ENCODE measurements around the gene KCTD16. TPM values are rescaled to one million over a fixed set of nuclear protein-coding genes. Genes with fewer than 3 reads are reported as not detected.

KCTD16 gene
- total RNA-seq, 1 experiment from 2014 or later = 0.64 TPM

DNA sequence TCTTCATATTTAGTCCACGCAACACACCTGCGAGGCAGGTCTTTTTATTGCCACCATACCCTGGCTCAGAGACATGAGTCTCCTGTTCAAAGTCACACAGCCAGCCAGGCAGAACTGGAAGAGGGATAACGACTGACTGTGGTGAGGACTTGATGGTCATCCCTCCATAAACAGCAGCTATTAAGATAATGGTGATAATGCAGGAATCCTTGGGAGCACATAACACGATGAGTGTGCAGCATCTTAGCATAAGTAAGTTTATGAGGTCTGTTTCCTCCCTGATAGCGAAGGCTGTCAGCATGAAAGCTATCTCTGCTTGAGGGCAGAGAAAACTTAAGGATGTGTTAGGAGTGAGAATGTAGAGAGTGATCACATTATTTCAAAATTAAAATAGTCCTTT is 30.9 kb downstream of the KCTD16 start:
- Histone ChIP-seq H3K4me1 (ENCODE audit: control insufficient read depth in 1 of 2, insufficient read depth in 2 of 2, low read length in 2 of 2) (no peaks in the 10 kb centered on the region), H3K9me2 (ENCODE audit: insufficient read depth) (no peaks in the 10 kb centered on the region), H3K27ac (ENCODE audit: low read depth, low read length) (no peak overlapping the region), H3K9ac (ENCODE audit: low read length) (no peak overlapping the region), H3K79me2 (ENCODE audit: insufficient read depth, low read length) (no peaks in the 10 kb centered on the region), H2AFZ (ENCODE audit: low read depth, low read length, poor library complexity, severe bottlenecking) (no peak overlapping the region), H3K36me3 (ENCODE audit: control insufficient read depth in 1 of 2, insufficient read depth in 2 of 2, low read length in 2 of 2) (no peaks in the 10 kb centered on the region), H3K9me3 (ENCODE audit: control insufficient read depth in 1 of 2, insufficient read depth in 1 of 2, low read depth in 1 of 2, low read length in 2 of 2) (no peaks in the 10 kb centered on the region), H3K4me2 (ENCODE audit: low read length) (no peak overlapping the region), H3K4me3 (replicated peaks in 1 of 2; ENCODE audit: low read depth in 1 of 2, low read length in 2 of 2) (no peak overlapping the region), H4K20me1 (ENCODE audit: insufficient read depth) (no peaks in the 10 kb centered on the region), H3K27me3 (ENCODE audit: insufficient read depth, low read length) (peaks cover 59% of the 10 kb centered on the region)
- intact Hi-C loops (cut with micrococcal nuclease) = loop anchor here (5.0 to 10.0 kb wide), 6 partner anchors 191 to 1931 kb away; no protein-coding TSS in a partner anchor
- BruUV-seq (replicated peaks) = no TSS peak
- POLR2A ChIA-PET = no interaction called here
- DNase-seq (ENCODE audit: low read depth, low spot score) (no peak), ATAC-seq (no peak)
- CTCF ChIA-PET = no interaction called here
- no peak for TF ChIP-seq EZH2phosphoT487 (IDR thresholded peaks at IDR 0.05; ENCODE audit: borderline replicate concordance)
- RAD21 ChIA-PET (ENCODE audit: low non-redundant PET in 1 of 2, low total read pairs in 2 of 2, uncharacterized antibody in 2 of 2, unreplicated experiment in 2 of 2) = no interaction called here

DNA sequence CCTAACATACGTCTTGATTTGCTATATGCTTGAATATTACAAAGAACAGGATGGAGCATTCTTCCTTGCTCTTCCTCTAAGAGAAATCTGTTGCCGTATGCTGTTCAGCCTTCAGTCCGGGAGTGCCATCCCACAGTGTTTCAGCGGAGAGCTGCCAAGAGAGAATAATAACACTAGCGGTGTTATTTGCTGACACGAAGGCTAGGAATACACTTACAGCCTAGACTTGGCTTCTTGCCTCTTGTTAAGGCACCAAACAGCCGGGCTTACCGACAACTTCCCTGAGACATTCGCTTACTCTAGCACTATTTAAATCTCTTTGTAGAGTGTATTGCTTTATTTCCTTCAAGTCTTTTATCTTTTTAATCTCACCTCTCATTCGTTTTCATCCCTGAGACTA is 31.4 kb downstream of the KCTD16 start:
- H2AFZ ChIP-seq (ENCODE audit: low read depth, low read length, poor library complexity, severe bottlenecking) = no peak overlapping the region
- H4K20me1 ChIP-seq (ENCODE audit: insufficient read depth) = no peaks in the 10 kb centered on the region
- no peak overlapping the region for H3K27ac ChIP-seq (ENCODE audit: low read depth, low read length)
- RAD21 ChIA-PET (ENCODE audit: low non-redundant PET in 1 of 2, low total read pairs in 2 of 2, uncharacterized antibody in 2 of 2, unreplicated experiment in 2 of 2) = no interaction called here
- H3K4me3 ChIP-seq (replicated peaks in 1 of 2; ENCODE audit: low read depth in 1 of 2, low read length in 2 of 2) = no peak overlapping the region
- no peaks in the 10 kb centered on the region for H3K79me2 ChIP-seq (ENCODE audit: insufficient read depth, low read length)
- H3K4me2 ChIP-seq (ENCODE audit: low read length) = no peak overlapping the region
- TF ChIP-seq RAD21 (IDR thresholded peaks at IDR 0.05; ENCODE audit: low read depth) = no peak
- no peak for TF ChIP-seq SP1 (IDR thresholded peaks at IDR 0.05; ENCODE audit: low read depth)
- TF ChIP-seq, protein P1, sequence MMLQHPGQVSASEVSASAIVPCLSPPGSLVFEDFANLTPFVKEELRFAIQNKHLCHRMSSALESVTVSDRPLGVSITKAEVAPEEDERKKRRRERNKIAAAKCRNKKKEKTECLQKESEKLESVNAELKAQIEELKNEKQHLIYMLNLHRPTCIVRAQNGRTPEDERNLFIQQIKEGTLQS (IDR thresholded peaks at IDR 0.05) = no peak
- TF ChIP-seq TCF7L2 (IDR thresholded peaks at IDR 0.05; ENCODE audit: borderline replicate concordance, extremely low read depth, insufficient read depth, insufficient read length) = no peak
- TF ChIP-seq EGR1 (IDR thresholded peaks at IDR 0.05; ENCODE audit: low read depth) = no peak
- no peak for TF ChIP-seq YY1 (IDR thresholded peaks at IDR 0.05; ENCODE audit: extremely low read depth, insufficient replicate concordance, low read depth, low read length)
- no peak for TF ChIP-seq FOSL1 (IDR thresholded peaks at IDR 0.05; ENCODE audit: low read depth)
- no peak for TF ChIP-seq SRF (IDR thresholded peaks at IDR 0.05; ENCODE audit: low read depth)
- TF ChIP-seq ZNF274 (IDR thresholded peaks at IDR 0.05; ENCODE audit: low read depth, low read length) = no peak
- TF ChIP-seq, protein P2, sequence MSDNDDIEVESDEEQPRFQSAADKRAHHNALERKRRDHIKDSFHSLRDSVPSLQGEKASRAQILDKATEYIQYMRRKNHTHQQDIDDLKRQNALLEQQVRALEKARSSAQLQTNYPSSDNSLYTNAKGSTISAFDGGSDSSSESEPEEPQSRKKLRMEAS (IDR thresholded peaks at IDR 0.05) = no peak
- intact Hi-C loops (cut with micrococcal nuclease) = loop anchor here (5.0 to 10.0 kb wide), 6 partner anchors 190 to 1930 kb away; no protein-coding TSS in a partner anchor
- DNase-seq (ENCODE audit: low read depth, low spot score) (no peak), ATAC-seq (no peak)
- peaks cover 63% of the 10 kb centered on the region for H3K27me3 ChIP-seq (ENCODE audit: insufficient read depth, low read length)
- no peaks in the 10 kb centered on the region for H3K36me3 ChIP-seq (ENCODE audit: control insufficient read depth in 1 of 2, insufficient read depth in 2 of 2, low read length in 2 of 2)
- CTCF ChIA-PET = no interaction called here
- no TSS peak for BruUV-seq (replicated peaks)
- no peak overlapping the region for H3K9ac ChIP-seq (ENCODE audit: low read length)
- no peaks in the 10 kb centered on the region for H3K9me3 ChIP-seq (ENCODE audit: control insufficient read depth in 1 of 2, insufficient read depth in 1 of 2, low read depth in 1 of 2, low read length in 2 of 2)
- H3K4me1 ChIP-seq (ENCODE audit: control insufficient read depth in 1 of 2, insufficient read depth in 2 of 2, low read length in 2 of 2) = no peaks in the 10 kb centered on the region
- POLR2A ChIA-PET = no interaction called here
- no peaks in the 10 kb centered on the region for H3K9me2 ChIP-seq (ENCODE audit: insufficient read depth)

Data from HCT116 (cell line).